SJCRH30 (cell line): ENCODE data around the gene CDK16. TPM values are rescaled to one million over a fixed set of nuclear protein-coding genes. Genes with fewer than 3 reads are reported as not detected.

Experiments
- DNase-seq, 2 experiments: peaks; one replicate each; pipeline ENCODE4 v3.0.0-alpha.2; 2015 to 2020
- H3K27ac ChIP-seq: fragments of 250-450 bp; sonication (Bioruptor Pico); 2 replicates; pipeline ENCODE4 v1.5.1; 2020; ENCODE audit warnings: mild to moderate bottlenecking, moderate library complexity
- H3K27me3 ChIP-seq: fragments of 250-450 bp; sonication (Bioruptor Pico); 2 replicates; pipeline ENCODE4 v1.5.1; 2020; ENCODE audit warnings: mild to moderate bottlenecking, moderate library complexity
- H3K36me3 ChIP-seq: fragments of 250-450 bp; sonication (Bioruptor Pico); 2 replicates; pipeline ENCODE4 v1.5.1; 2020; ENCODE audit warnings: mild to moderate bottlenecking, moderate library complexity
- H3K4me1 ChIP-seq: fragments of 250-450 bp; sonication (Bioruptor Pico); 2 replicates; pipeline ENCODE4 v1.5.1; 2020; ENCODE audit warnings: mild to moderate bottlenecking, moderate library complexity
- H3K4me3 ChIP-seq: fragments of 250-450 bp; sonication (Bioruptor Pico); 2 replicates; pipeline ENCODE4 v1.5.1; 2020; ENCODE audit warnings: mild to moderate bottlenecking, moderate library complexity
- H3K9me3 ChIP-seq: fragments of 250-450 bp; sonication (Bioruptor Pico); replicated peaks from 2 replicates; pipeline ENCODE4 v1.5.1; 2020; ENCODE audit warnings: mild to moderate bottlenecking, moderate library complexity
- total RNA-seq: library from RNA; depleted of rRNA; stranded (reverse); fragments of >200 nt; shearing (Covaris generic); gene quantifications from 2 replicates; pipeline ENCODE4 v1.2.3, GENCODE V29; 2014

The CDK16 gene
- total RNA-seq, 1 experiment from 2014 or later, result 71.8 TPM

GRCh38 chrX:47210661-47211425 is 7.6 kb upstream of the CDK16 start:
- H3K36me3 ChIP-seq, result peaks cover 4% of the 10 kb centered on the region

GRCh38 chrX:47212381-47213293 is 5.8 kb upstream of the CDK16 start:
- peaks cover 2% of the 10 kb centered on the region for H3K36me3 ChIP-seq
- H3K4me3 ChIP-seq, result no peak overlapping the region
- no peaks in the 10 kb centered on the region for H3K4me1 ChIP-seq
- H3K9me3 ChIP-seq, result no peaks in the 10 kb centered on the region
- no peak for DNase-seq
- H3K27ac ChIP-seq, result no peak overlapping the region
- H3K27me3 ChIP-seq, result no peaks in the 10 kb centered on the region

More at GRCh38 chrX:47210661-47211425, 7.6 kb upstream of the CDK16 start:
- no peaks in the 10 kb centered on the region for H3K9me3 ChIP-seq
- no peak for DNase-seq
- H3K27me3 ChIP-seq, result no peaks in the 10 kb centered on the region
- H3K4me3 ChIP-seq, result no peak overlapping the region
- H3K4me1 ChIP-seq, result no peaks in the 10 kb centered on the region
- no peak overlapping the region for H3K27ac ChIP-seq

- Histone ChIP-seq H3K9me3 (no peaks in the 10 kb centered on the region), H3K27me3 (no peaks in the 10 kb centered on the region), H3K27ac (no peak overlapping the region), H3K36me3 (no peaks in the 10 kb centered on the region; the same call in none of the 2 replicates), H3K4me3 (no peak overlapping the region), H3K4me1 (no peaks in the 10 kb centered on the region)
- DNase-seq, result no peak
Measured at GRCh38 chrX:47214435-47215077, 3.9 kb upstream of the CDK16 start.

GRCh38 chrX:47215291-47215900 is 3.1 kb upstream of the CDK16 start:
- no peaks in the 10 kb centered on the region; the same call in none of the 2 replicates for H3K36me3 ChIP-seq

GRCh38 chrX:47216393-47216925 is 2.0 kb upstream of the CDK16 start:
- H3K4me3 ChIP-seq, result no peak overlapping the region
- H3K27ac ChIP-seq, result peak overlapping the region; percentile 51; the same call in 1 of the 2 replicates

More at GRCh38 chrX:47215291-47215900, 3.1 kb upstream of the CDK16 start:
- Histone ChIP-seq H3K4me1 (no peaks in the 10 kb centered on the region), H3K9me3 (no peaks in the 10 kb centered on the region), H3K27ac (no peak overlapping the region), H3K4me3 (no peak overlapping the region), H3K27me3 (no peaks in the 10 kb centered on the region)
- DNase-seq, result no peak

GRCh38 chrX:47217121-47217851 is 1.2 kb upstream of the CDK16 start:
- Histone ChIP-seq H3K4me3 (peak overlapping the region; percentile 40), H3K4me1 (no peaks in the 10 kb centered on the region), H3K36me3 (no peaks in the 10 kb centered on the region; the same call in none of the 2 replicates), H3K27me3 (no peaks in the 10 kb centered on the region), H3K27ac (peak overlapping the region; percentile 51), H3K9me3 (no peaks in the 10 kb centered on the region)
- no peak for DNase-seq

More at GRCh38 chrX:47216393-47216925, 2.0 kb upstream of the CDK16 start:
- Histone ChIP-seq H3K4me1 (no peaks in the 10 kb centered on the region), H3K9me3 (no peaks in the 10 kb centered on the region), H3K27me3 (no peaks in the 10 kb centered on the region), H3K36me3 (no peaks in the 10 kb centered on the region; the same call in none of the 2 replicates)
- no peak for DNase-seq

GRCh38 chrX:47217852-47218279 is 615 bp upstream of the CDK16 start:
- H3K4me1 ChIP-seq, result no peaks in the 10 kb centered on the region
- no peaks in the 10 kb centered on the region; the same call in none of the 2 replicates for H3K36me3 ChIP-seq
- peak overlapping the region; percentile 95 for H3K4me3 ChIP-seq
- peak overlapping the region; percentile 98 for H3K27ac ChIP-seq
- H3K27me3 ChIP-seq, result no peaks in the 10 kb centered on the region
- no peaks in the 10 kb centered on the region for H3K9me3 ChIP-seq
- peak; percentile 94 to 95 for DNase-seq

- no peaks in the 10 kb centered on the region for H3K36me3 ChIP-seq
- no peaks in the 10 kb centered on the region for H3K4me1 ChIP-seq
- peak overlapping the region; percentile 95 for H3K4me3 ChIP-seq
- peak; percentile 38 to 45 for DNase-seq
- H3K27me3 ChIP-seq, result no peaks in the 10 kb centered on the region
- H3K9me3 ChIP-seq, result no peaks in the 10 kb centered on the region
- H3K27ac ChIP-seq, result peak overlapping the region; percentile 98
Measured at GRCh38 chrX:47218920-47219815, 687 bp downstream of the CDK16 start.

- Histone ChIP-seq H3K36me3 (no peaks in the 10 kb centered on the region), H3K9me3 (no peaks in the 10 kb centered on the region), H3K27ac (no peak overlapping the region), H3K4me3 (no peak overlapping the region), H3K4me1 (no peaks in the 10 kb centered on the region), H3K27me3 (no peaks in the 10 kb centered on the region)
- DNase-seq, result no peak
Measured at GRCh38 chrX:47221756-47222155, 3.3 kb downstream of the CDK16 start.

GRCh38 chrX:47222751-47223350 is 4.4 kb downstream of the CDK16 start:
- DNase-seq, result no peak
- Histone ChIP-seq H3K4me3 (no peak overlapping the region), H3K9me3 (no peaks in the 10 kb centered on the region), H3K27ac (no peak overlapping the region), H3K36me3 (no peaks in the 10 kb centered on the region), H3K27me3 (no peaks in the 10 kb centered on the region), H3K4me1 (no peaks in the 10 kb centered on the region)

GRCh38 chrX:47223476-47224250 is 5.2 kb downstream of the CDK16 start:
- no peaks in the 10 kb centered on the region for H3K4me1 ChIP-seq
- no peak overlapping the region for H3K4me3 ChIP-seq
- H3K27me3 ChIP-seq, result no peaks in the 10 kb centered on the region
- no peak for DNase-seq
- H3K27ac ChIP-seq, result no peak overlapping the region
- no peaks in the 10 kb centered on the region for H3K36me3 ChIP-seq
- no peaks in the 10 kb centered on the region for H3K9me3 ChIP-seq
